HL-60 (cell line): ENCODE results near the gene BCAS3.

Experiments
- DNase-seq, 2 experiments: peaks; one replicate each; pipeline ENCODE4 v3.0.0-alpha.2; 2010 to 2020; ENCODE audit warnings: low read depth in 1 of 2, low spot score in 1 of 2
- H3K27ac ChIP-seq: fragments of 250-450 bp; sonication (Bioruptor Pico); replicated peaks from 2 replicates; pipeline ENCODE4 v1.5.1; 2020; ENCODE audit warnings: mild to moderate bottlenecking, moderate library complexity
- H3K27me3 ChIP-seq: fragments of 250-450 bp; sonication (Bioruptor Pico); 2 replicates; pipeline ENCODE4 v1.5.1; 2021; ENCODE audit warnings: mild to moderate bottlenecking, moderate library complexity; ENCODE audit not compliant: insufficient read depth, poor library complexity, severe bottlenecking
- H3K4me3 ChIP-seq: replicated peaks from 2 replicates; pipeline ENCODE4 v1.5.1; 2011; ENCODE audit warnings: mild to moderate bottlenecking, control low read depth, low read length; ENCODE audit not compliant: insufficient read depth
- GABPA ChIP-seq: IDR thresholded peaks from 2 replicates; pipeline ENCODE4 v1.6.1; 2012; ENCODE audit warnings: low read depth
- POLR2AphosphoS5 ChIP-seq: IDR thresholded peaks from 2 replicates; pipeline ENCODE4 v1.6.1; 2012; ENCODE audit warnings: low read depth
- SPI1 ChIP-seq: IDR thresholded peaks from 2 replicates; pipeline ENCODE4 v1.6.1; 2012; ENCODE audit warnings: low read depth, mild to moderate bottlenecking, borderline replicate concordance
- TF ChIP-seq, protein P1 (sequence below): IDR thresholded peaks from one replicate; pipeline ENCODE4 v1.5.1; 2011; ENCODE audit warnings: low read length, control low read depth, inconsistent platforms; ENCODE audit not compliant: insufficient read depth
- TF ChIP-seq, protein P2 (sequence below): IDR thresholded peaks from 2 replicates; pipeline ENCODE4 v1.6.1; 2012; ENCODE audit warnings: low read depth; ENCODE audit not compliant: insufficient replicate concordance

The BCAS3 gene

GRCh38 chr17:61406537-61406845, 728.8 kb downstream of the BCAS3 start:
- H3K27me3 ChIP-seq: peaks cover 85% of the 10 kb centered on the region
- H3K4me3 ChIP-seq: no peak overlapping the region
- no peak for TF ChIP-seq SPI1
- H3K27ac ChIP-seq: no peak overlapping the region
- no peak for DNase-seq

DNA sequence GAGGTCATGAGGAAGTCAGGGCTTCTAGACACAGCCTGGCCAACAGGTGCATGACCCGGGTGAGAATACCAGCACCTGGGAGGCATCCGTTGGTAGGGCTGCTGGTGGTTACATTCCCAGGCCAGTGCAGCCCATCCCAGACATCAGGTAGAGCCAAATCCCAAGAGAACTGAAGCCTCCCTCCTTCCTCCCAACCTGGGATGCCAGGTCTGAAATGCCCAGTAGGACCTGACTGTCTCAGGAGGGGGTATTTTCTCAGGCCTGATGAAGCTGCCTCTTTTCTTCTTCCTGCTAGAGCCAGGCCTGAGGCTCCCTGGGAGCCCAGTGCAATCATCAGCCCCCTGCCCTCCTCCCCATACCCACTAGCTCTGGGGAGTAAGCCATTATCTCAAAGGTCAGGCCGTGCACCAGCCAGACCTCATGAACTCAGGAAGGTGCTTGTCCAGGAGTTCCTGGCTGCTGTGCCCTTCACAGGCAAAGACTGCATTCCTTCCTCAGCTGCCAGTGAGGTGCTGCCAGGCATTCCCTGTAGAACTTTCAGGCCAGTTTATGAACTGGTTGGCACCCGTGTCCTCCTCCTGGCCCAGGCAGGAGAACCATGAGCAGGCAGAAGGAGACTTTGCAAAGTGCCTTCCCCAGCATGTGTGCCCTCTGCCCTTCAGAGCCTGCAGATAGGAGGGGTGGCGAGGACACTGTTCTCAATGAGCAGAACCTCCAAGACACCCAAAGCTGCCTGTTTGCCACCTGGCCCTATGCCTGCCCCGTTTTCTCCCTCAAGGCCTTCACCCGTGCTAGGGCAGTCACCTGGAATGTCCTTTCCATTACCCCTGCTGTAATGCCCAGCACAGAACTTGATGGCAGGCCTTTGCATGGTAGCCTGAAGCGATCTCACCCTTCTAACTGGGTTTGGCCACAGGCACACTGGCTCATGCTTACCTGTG, 729.6 kb downstream of the BCAS3 start:
- DNase-seq: no peak
- TF ChIP-seq, protein P1, sequence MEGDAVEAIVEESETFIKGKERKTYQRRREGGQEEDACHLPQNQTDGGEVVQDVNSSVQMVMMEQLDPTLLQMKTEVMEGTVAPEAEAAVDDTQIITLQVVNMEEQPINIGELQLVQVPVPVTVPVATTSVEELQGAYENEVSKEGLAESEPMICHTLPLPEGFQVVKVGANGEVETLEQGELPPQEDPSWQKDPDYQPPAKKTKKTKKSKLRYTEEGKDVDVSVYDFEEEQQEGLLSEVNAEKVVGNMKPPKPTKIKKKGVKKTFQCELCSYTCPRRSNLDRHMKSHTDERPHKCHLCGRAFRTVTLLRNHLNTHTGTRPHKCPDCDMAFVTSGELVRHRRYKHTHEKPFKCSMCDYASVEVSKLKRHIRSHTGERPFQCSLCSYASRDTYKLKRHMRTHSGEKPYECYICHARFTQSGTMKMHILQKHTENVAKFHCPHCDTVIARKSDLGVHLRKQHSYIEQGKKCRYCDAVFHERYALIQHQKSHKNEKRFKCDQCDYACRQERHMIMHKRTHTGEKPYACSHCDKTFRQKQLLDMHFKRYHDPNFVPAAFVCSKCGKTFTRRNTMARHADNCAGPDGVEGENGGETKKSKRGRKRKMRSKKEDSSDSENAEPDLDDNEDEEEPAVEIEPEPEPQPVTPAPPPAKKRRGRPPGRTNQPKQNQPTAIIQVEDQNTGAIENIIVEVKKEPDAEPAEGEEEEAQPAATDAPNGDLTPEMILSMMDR: no peak
- TF ChIP-seq GABPA (no peak), SPI1 (no peak), POLR2AphosphoS5 (no peak)
- TF ChIP-seq, protein P2, sequence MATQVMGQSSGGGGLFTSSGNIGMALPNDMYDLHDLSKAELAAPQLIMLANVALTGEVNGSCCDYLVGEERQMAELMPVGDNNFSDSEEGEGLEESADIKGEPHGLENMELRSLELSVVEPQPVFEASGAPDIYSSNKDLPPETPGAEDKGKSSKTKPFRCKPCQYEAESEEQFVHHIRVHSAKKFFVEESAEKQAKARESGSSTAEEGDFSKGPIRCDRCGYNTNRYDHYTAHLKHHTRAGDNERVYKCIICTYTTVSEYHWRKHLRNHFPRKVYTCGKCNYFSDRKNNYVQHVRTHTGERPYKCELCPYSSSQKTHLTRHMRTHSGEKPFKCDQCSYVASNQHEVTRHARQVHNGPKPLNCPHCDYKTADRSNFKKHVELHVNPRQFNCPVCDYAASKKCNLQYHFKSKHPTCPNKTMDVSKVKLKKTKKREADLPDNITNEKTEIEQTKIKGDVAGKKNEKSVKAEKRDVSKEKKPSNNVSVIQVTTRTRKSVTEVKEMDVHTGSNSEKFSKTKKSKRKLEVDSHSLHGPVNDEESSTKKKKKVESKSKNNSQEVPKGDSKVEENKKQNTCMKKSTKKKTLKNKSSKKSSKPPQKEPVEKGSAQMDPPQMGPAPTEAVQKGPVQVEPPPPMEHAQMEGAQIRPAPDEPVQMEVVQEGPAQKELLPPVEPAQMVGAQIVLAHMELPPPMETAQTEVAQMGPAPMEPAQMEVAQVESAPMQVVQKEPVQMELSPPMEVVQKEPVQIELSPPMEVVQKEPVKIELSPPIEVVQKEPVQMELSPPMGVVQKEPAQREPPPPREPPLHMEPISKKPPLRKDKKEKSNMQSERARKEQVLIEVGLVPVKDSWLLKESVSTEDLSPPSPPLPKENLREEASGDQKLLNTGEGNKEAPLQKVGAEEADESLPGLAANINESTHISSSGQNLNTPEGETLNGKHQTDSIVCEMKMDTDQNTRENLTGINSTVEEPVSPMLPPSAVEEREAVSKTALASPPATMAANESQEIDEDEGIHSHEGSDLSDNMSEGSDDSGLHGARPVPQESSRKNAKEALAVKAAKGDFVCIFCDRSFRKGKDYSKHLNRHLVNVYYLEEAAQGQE: no peak
- Histone ChIP-seq H3K4me3 (no peak overlapping the region), H3K27me3 (peaks cover 86% of the 10 kb centered on the region), H3K27ac (no peak overlapping the region)

DNA sequence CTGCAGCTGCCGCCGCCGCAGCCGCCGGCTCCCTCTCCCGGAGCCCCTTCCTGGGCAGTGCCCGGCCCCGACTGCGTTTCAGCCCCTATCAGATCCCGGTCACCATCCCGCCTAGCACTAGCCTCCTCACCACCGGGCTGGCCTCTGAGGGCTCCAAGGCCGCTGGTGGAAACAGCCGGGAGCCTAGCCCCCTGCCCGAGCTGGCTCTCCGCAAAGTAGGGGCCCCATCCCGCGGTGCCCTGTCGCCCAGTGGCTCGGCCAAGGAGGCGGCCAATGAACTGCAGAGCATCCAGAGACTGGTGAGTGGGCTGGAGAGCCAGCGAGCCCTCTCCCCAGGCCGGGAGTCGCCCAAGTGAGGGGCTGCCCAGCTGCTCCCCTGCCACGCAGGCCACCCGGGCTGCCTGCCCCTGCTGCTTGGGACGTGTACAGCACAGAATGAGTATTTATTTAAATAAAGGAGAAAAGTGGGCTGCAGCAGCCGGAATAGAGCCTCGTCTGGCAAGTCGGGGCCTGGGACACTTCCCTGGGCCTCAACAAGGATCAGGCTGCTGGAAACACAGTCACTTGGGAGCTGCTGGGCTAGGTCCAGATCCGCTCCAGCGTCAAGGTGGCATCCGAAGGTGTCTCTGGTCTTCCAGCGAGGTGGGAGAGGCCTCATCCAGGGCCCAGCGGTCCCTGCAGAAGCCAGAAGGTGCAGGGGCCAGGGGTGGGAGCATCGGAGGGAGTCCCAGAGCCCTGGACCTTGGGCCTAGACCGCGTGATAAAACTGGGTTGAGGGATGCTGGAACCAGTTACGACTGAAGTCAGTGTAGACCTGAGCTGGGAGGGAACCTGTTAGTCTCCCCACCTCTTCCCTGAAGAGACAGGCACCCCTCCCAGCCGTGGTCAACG, 730.7 kb downstream of the BCAS3 start:
- Histone ChIP-seq H3K27me3 (peaks cover 86% of the 10 kb centered on the region), H3K27ac (no peak overlapping the region), H3K4me3 (no peak overlapping the region)
- no peak for DNase-seq
- TF ChIP-seq, protein P1: no peak
- TF ChIP-seq SPI1 (no peak), POLR2AphosphoS5 (no peak), GABPA (no peak)
- TF ChIP-seq, protein P2: no peak
